CD4-positive, alpha-beta T cell treated with Interleukin-15 for 4 hours (primary cell): Measurements from ENCODE around the gene UFD1.
"Not testable (repeated sequence)": the region's sequence is repeated elsewhere in the genome, so short reads cannot be mapped to it uniquely, and the experiment has no call there.

ENCODE experiments used
- DNase-seq: peaks from one replicate; pipeline ENCODE4 v3.0.0-alpha.2; 2020; ENCODE audit warnings: low spot score

Gene UFD1

DNA sequence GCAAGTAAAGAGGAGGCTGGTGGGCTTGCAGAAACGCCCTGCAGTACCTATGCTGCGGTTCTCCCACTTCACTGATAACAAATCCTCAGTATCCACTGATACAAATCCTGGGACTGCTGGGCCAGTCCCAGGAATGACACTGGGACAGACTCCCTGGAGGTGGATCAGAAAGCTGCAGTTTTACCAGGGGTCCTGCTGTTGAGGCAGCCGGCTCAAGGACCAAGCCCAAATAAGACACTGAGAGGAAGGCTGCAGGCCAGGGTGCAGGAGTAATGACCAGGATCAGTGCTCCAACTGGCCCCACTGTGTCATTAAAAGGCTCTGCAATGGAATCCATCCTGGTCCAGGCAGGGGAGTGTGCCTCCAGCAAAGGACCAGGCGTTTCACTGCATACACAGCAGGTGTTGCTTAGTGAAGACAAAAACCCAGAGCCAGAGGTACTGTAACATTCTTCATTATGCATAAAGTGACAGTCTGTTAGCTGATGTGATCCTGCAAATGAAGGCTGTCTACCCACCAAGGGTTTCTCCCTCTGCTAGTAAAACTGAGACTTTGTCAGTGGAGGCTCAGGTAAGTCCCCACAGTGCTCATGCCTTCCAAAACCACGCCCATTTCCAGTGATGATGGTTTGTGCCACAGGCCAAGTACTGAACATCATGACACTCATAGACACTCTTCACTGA lies 30.1 kb downstream of the UFD1 start:
- DNase-seq = no peak

- DNase-seq = no peak
Measured at GRCh38 chr22:19448076-19448607, 30.9 kb downstream of the UFD1 start.

DNA sequence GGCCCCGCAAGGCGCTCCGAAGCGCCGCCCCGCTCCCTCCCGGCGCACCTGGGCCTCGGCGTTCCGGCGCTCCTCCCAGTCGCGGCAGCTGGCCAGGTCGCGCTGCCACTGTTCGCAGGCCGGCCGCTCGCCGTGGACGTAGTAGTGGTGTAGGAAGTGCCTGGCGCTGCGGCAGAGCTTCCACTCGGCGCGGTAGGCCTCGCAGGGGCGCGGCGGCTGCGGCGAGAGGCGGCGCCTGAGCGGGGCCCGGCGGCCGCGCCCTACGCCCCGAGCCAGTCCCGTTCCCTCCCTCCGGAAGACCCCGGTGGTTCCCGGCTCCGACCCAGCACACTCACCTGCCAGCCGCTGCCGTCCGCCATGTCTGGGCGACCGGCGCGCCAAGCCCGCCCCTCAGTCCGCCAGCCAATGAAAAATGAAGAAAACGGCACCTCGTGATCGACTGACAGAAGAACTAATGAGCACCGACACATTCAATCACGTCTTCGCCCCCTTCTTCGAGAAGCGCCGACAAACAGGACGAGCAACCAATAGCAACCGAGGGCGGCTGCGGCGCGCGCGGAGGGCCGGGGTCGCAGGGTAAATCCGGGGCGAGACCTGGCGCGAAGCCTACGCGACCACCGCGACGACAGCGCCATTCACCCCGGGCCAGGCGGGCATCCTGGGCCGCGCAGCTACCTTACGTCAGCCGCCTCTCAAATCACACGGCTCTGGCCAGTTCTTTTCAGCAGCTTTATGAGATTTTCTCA lies 31.5 kb downstream of the UFD1 start, which contains the start of gene C22orf39:
C22orf39 (minus strand) TSS at position 382 of the 746 bp plus-strand sequence; CDS start at position 359, 23 bp downstream.
- DNase-seq = peak; percentile 94

DNA sequence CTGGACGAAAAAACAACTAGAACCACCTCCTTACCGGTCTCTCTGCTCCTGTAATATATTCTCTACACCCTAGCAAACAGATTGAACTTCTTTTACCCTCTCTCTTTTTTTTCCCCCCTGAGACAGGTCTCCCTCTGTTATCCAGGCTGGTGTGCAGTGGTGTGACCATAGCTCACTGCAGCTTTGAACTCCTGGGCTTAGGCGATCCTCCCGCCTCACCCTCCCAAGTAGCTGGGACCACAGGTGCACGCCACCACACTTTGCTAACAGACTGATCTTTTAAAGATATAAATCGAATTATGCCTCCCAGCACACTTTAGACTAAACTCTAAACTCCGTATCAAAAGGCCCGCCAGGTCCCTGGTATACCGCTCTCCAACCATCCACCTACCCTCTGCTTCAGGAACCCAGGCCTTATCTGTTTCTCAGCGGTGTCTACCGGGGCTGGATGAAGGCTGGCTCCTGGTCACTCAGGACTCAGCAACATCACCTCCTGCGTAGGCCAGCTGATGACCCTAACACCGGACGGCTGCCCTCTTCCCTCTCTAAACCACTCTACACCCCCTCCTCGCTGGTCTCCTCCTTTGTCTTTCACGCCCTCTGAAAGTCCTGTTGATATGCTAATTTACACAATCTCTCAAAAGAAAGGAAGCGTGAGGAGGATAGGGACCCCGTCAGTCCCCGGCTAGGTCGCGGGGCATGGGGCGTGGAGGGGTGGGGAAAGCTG lies 32.2 kb downstream of the UFD1 start:
- DNase-seq = no peak

- DNase-seq = not testable (repeated sequence)
Measured at GRCh38 chr22:19445279-19445982, 33.6 kb downstream of the UFD1 start.

GRCh38 chr22:19443544-19444211 lies 35.3 kb downstream of the UFD1 start:
- DNase-seq = no peak

- no peak for DNase-seq
Measured at GRCh38 chr22:19442166-19442565, 36.8 kb downstream of the UFD1 start.

- no peak for DNase-seq
Measured at GRCh38 chr22:19440411-19441195, 38.4 kb downstream of the UFD1 start.

DNA sequence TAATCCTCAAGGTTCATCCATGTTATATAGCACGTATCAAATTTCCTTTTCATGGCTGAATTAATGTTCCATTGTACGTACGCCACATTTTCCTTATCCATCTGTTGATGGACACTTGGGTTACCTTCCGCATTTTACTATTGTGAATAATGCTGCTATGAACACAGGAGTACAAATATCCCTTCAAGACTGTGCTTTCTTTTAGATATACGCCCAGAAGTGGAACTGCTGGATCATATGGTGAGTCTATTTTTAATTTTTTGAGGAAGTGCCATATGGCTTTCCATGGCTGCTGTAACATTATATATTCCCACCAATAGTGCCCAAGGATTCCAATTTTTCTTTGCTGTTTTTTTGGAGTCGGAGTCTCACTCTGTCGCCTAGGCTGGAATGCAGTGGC lies 40.7 kb downstream of the UFD1 start:
- DNase-seq = no peak

DNA sequence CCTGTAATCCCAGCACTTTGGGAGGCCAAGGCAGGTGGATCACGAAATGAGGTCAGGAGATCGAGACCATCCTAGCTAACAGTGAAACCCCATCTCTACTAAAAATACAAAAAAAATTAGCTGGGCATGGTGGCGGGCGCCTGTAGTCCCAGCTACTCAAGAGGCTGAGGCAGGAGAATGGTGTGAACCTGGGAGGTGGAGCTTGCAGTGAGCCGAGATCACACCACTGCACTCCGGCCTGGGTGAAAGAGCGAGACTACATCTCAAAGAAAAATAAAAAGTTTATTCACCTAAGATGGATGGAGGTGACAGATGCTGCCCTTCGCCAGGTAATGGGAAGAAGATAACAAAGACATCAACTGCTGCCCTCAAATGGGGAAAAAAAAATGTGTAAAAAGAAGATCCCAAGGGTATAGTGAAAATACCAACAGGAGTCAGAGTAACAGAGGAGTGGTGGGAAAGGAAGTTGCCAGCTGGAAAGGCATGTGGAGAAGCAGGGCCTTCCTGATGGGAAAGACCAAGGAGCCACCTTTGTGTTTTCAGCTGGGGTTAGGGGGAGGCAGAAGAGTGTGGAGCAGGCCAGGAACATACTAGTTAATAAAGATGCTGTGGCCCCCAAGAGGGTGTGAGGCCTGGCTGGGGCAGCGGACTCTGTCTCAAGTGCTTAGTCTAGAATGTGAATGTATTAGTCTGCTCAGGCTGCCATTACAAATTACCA lies 42.4 kb downstream of the UFD1 start:
- not testable (repeated sequence) for DNase-seq

DNA sequence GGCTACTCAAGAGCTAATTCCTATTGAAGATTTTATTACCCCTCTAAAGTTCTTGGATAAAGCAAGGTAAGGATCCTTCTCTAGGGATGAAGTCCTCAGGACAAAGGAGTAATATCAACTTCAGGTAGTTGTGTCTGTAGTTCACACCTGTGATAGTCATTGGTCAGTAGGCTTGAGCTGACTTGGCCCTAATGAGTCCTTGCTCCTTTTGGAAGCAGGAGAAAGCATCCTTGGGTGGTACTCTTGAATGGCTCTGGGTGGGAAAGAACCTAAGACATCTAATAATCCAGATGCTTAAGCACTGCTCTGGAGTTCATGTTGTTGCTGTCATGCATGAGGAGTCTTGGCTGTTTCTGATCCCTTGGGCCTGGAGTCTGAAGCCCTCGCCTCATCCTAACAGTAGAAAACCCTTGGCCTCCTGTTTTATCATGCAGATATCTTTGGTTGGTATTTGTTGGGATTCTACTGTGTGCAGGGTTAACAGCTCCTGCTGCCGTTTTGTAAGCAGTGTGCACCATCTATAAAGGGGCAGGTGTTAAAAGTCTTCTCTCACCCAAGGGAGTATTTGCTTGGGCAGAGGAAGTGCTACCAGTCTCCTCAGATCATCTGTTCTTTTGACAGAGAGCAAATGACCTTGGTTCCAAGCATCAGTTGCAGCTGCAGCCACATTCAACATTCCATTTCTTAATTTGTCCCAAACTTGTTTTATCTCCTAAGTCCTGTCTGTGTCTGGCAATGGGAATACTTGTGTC lies 44.0 kb downstream of the UFD1 start:
- DNase-seq = no peak

DNA sequence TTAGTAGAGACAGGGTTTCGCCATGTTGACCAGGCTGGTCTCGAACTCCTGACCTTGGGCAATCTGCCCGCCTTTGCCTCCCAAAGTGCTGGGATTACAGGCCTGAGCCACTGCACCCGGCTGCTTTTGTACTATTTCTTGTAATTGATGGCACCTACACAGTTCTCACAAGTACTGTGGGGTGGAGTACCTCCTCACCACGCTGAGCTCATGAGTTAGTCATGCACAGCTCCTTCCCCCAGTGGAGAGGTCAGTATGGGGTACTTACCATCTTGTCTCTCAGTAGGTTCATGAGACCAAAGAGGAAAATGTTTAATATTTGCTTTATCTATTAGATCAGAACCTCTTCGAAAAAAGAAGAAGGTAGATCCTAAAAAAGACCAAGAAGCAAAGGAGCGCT lies 44.6 kb downstream of the UFD1 start:
- no peak for DNase-seq

- DNase-seq = peak; percentile 90
Measured at GRCh38 chr22:19432133-19432851, 46.7 kb downstream of the UFD1 start, which contains the start of gene MRPL40. Gene MRPL40 (plus strand): TSS chr22:19432545. CDS start chr22:19432555, 10 bp downstream.

- DNase-seq = peak; percentile 85
Measured at GRCh38 chr22:19431649-19432132, 47.3 kb downstream of the UFD1 start, which contains the start of gene HIRA. Gene HIRA (minus strand): TSS chr22:19431733. CDS start chr22:19431476, 257 bp downstream.

GRCh38 chr22:19430890-19431541 lies 48.0 kb downstream of the UFD1 start:
- no peak for DNase-seq

DNA sequence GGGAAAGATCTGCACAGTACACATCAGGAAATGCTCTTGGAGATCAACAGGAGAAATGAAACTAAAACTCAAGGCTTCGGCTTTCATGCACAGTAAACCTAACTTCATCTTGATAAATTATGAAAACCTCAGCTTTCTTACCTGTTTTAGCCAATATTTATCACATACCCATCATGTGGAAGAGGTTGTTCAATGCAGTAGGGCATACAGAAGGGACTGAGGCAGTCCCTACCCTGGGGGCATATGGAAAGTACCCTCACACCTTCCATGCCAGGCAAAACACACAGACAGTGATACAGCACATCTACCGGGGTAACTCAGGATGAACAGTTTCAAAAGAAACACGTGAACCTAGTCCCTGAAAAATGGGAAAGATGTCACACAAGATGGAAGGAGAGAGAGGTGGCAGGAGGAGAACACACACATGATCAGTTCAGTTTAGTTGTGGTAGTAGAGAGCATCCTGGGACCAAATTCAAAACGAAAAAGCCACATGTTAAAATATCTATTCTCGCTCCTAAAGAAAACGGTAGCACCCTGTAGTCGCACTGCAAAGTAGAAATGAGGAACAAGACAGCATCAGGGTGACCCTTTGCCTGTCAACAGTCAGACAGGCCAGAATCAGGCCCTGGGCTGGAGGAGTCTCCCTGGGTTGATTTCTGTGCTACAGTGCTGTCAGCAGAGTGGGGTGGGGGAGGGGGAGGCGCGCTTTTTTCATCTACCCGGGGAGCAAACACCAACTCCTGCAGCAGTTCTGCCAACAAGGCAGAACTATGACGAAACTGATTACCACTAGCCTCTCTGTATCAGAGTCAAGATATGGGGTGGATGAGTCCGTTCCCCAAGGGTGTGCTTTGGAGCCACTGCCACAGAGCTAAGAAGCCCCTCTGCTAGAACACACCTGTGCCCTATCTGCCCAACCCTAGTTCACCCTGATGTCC lies 48.8 kb downstream of the UFD1 start:
- peak; percentile 30 for DNase-seq

- no peak for DNase-seq
Measured at GRCh38 chr22:19424186-19424500, 54.9 kb downstream of the UFD1 start.
